ENCODE results near the gene EEPD1.

Gene EEPD1

DNA sequence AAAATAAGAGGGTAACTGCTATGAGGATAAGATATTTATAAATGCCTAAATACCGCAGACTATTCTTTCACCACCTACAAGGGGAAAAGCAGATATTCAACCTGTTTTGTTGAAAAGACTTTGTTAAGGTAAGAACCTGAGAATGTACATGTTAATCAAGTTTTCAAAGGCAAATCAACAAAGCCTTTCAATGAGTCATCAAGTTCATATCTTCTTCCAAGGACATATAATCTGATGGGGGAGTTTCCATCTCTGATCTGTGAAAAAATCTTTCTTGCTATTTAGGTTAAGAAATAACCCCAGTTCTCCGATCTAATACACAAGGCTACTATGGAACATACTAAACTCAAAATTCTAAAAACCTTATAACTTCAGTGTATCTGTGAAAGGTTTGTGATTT is 196.6 kb downstream of the EEPD1 start:
- DNase-seq, result no peak

Measured in activated CD4-positive, alpha-beta T cell treated with anti-CD3 and anti-CD28 coated beads, Interleukin-2, amount 50 U/mL, for 48 hours (primary cell).